ENCODE results near the gene CLEC11A.

CLEC11A gene

GRCh38 chr19:50697414-50698124 lies 25.6 kb upstream of the CLEC11A start:
- TF ChIP-seq, protein P1, sequence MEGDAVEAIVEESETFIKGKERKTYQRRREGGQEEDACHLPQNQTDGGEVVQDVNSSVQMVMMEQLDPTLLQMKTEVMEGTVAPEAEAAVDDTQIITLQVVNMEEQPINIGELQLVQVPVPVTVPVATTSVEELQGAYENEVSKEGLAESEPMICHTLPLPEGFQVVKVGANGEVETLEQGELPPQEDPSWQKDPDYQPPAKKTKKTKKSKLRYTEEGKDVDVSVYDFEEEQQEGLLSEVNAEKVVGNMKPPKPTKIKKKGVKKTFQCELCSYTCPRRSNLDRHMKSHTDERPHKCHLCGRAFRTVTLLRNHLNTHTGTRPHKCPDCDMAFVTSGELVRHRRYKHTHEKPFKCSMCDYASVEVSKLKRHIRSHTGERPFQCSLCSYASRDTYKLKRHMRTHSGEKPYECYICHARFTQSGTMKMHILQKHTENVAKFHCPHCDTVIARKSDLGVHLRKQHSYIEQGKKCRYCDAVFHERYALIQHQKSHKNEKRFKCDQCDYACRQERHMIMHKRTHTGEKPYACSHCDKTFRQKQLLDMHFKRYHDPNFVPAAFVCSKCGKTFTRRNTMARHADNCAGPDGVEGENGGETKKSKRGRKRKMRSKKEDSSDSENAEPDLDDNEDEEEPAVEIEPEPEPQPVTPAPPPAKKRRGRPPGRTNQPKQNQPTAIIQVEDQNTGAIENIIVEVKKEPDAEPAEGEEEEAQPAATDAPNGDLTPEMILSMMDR (IDR thresholded peaks at IDR 0.05; ENCODE audit: borderline replicate concordance, insufficient read depth, low read depth, low read length), result no peak
- H3K4me3 ChIP-seq (ENCODE audit: low read depth, low read length), result no peak overlapping the region

- TF ChIP-seq, protein P1 (IDR thresholded peaks at IDR 0.05; ENCODE audit: borderline replicate concordance, insufficient read depth, low read depth, low read length), result no peak
- H3K4me3 ChIP-seq (ENCODE audit: low read depth, low read length), result no peak overlapping the region
These were observed 21.7 kb upstream of the CLEC11A start for GRCh38 chr19:50701367-50701985.

- H3K4me3 ChIP-seq (ENCODE audit: low read depth, low read length), result no peak overlapping the region
- TF ChIP-seq, protein P1 (IDR thresholded peaks at IDR 0.05; ENCODE audit: borderline replicate concordance, insufficient read depth, low read depth, low read length), result no peak
These were observed 20.9 kb upstream of the CLEC11A start for GRCh38 chr19:50702158-50702870.

- TF ChIP-seq, protein P1 (IDR thresholded peaks at IDR 0.05; ENCODE audit: borderline replicate concordance, insufficient read depth, low read depth, low read length), result no peak
These were observed 20.0 kb upstream of the CLEC11A start for GRCh38 chr19:50702871-50703829.

GRCh38 chr19:50703915-50704796 lies 19.0 kb upstream of the CLEC11A start:
- TF ChIP-seq, protein P1 (IDR thresholded peaks at IDR 0.05; ENCODE audit: borderline replicate concordance, insufficient read depth, low read depth, low read length), result no peak
- H3K4me3 ChIP-seq (ENCODE audit: low read depth, low read length), result no peak overlapping the region

More at GRCh38 chr19:50702871-50703829, 20.0 kb upstream of the CLEC11A start:
- no peak overlapping the region for H3K4me3 ChIP-seq (ENCODE audit: low read depth, low read length)
